ENCODE measurements around the gene FAXC. TPM values are rescaled to one million over a fixed set of nuclear protein-coding genes. Genes with fewer than 3 reads are reported as not detected.

FAXC gene
- total and polyA plus RNA-seq, 2 of the 13 experiments (the other 11 are each of a cell fraction or from before 2014, with no cell fraction given): 0.11 to 0.63 TPM

DNA sequence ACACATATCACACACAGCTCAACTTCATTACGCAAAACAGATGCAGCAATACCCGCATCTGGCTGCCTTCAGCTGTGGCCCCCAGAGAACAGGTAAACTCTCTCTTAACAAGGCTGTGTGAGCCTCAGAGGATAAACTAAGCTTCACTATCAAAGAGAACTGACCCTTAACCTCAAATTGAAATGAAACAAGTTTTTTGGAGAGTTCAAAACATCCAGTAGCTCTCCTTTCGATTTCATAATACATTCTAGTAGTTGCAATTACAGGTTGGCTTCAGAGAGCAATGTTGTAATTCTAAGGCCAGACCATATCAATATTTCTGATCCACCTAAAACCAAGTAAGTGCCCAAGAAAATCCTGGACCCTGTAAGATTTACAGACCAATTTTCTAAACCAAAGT is 113.5 kb downstream of the FAXC start:
- FAIRE-seq: no peak
- CTCF ChIA-PET (ENCODE audit: low intra/inter-chr PET ratio, low total read pairs): no interaction called here
- Histone ChIP-seq H3K36me3 (replicated peaks in 1 of 2; ENCODE audit: control insufficient read depth in 1 of 2, insufficient read depth in 2 of 2, low read length in 2 of 2) (no peaks in the 10 kb centered on the region), H2AFZ (ENCODE audit: low read length) (no peak overlapping the region), H3K27ac (ENCODE audit: extremely low read length, insufficient read depth, low read length) (no peak overlapping the region), H3K27me3 (ENCODE audit: control insufficient read depth in 1 of 2, insufficient read depth in 2 of 2, low read length in 2 of 2) (peaks cover 0 to 8% of the 10 kb centered on the region in 2 experiments; a peak in 2 of 5 replicates), H3K4me1 (ENCODE audit: insufficient read depth, low read length) (no peaks in the 10 kb centered on the region), H3K9ac (ENCODE audit: insufficient read depth, low read depth, low read length) (no peak overlapping the region), H3K79me2 (ENCODE audit: insufficient read depth, low read length) (no peaks in the 10 kb centered on the region), H3K4me2 (ENCODE audit: low read depth, low read length) (no peak overlapping the region), H3K4me3 (replicated peaks in 1 of 3; ENCODE audit: insufficient read depth in 1 of 3, low read depth in 2 of 3, low read length in 3 of 3) (no peak overlapping the region), H3K9me3 (ENCODE audit: low read length) (no peaks in the 10 kb centered on the region), H4K20me1 (ENCODE audit: insufficient read depth, low read length) (no peaks in the 10 kb centered on the region)
- BruUV-seq (replicated peaks): no TSS peak
- ATAC-seq: no peak
- intact Hi-C loops (cut with micrococcal nuclease; ENCODE audit: unreplicated experiment): no loop called here
- in situ Hi-C loops (cut with HindIII; ENCODE audit: extremely low pct_ligation_motif_present, low pct_unique_long_range_greater_than_20kb): no loop called here
- DNase-seq (ENCODE audit: low spot score): no peak
- 10% methylated on average over 3 of the region's 3 CpGs for WGBS (ENCODE audit: low lambda C conversion rate)
- TF ChIP-seq, protein P1, sequence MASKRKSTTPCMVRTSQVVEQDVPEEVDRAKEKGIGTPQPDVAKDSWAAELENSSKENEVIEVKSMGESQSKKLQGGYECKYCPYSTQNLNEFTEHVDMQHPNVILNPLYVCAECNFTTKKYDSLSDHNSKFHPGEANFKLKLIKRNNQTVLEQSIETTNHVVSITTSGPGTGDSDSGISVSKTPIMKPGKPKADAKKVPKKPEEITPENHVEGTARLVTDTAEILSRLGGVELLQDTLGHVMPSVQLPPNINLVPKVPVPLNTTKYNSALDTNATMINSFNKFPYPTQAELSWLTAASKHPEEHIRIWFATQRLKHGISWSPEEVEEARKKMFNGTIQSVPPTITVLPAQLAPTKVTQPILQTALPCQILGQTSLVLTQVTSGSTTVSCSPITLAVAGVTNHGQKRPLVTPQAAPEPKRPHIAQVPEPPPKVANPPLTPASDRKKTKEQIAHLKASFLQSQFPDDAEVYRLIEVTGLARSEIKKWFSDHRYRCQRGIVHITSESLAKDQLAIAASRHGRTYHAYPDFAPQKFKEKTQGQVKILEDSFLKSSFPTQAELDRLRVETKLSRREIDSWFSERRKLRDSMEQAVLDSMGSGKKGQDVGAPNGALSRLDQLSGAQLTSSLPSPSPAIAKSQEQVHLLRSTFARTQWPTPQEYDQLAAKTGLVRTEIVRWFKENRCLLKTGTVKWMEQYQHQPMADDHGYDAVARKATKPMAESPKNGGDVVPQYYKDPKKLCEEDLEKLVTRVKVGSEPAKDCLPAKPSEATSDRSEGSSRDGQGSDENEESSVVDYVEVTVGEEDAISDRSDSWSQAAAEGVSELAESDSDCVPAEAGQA (IDR thresholded peaks at IDR 0.05; ENCODE audit: low read depth): no peak
- TF ChIP-seq, protein P1 (CRISPR knock-in tag; IDR thresholded peaks at IDR 0.05; ENCODE audit: borderline replicate concordance): no peak
- TF ChIP-seq, protein P2, sequence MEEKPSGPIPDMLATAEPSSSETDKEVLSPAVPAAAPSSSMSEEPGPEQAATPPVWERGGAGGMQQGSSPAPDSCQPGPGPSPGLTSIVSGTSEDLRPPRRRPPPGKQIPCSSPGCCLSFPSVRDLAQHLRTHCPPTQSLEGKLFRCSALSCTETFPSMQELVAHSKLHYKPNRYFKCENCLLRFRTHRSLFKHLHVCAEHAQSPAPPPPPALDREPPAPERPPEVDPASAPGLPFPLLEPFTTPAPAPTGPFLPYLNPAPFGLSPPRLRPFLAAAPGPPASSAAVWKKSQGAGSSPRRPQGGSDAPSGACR (CRISPR knock-in tag; IDR thresholded peaks at IDR 0.05): no peak
- TF ChIP-seq ZBTB49 (CRISPR knock-in tag; IDR thresholded peaks at IDR 0.05; ENCODE audit: borderline replicate concordance) (no peak), CREBL2 (CRISPR knock-in tag; IDR thresholded peaks at IDR 0.05; ENCODE audit: borderline replicate concordance) (no peak), TOPORS (CRISPR knock-in tag; IDR thresholded peaks at IDR 0.05) (no peak), TAF15 (IDR thresholded peaks at IDR 0.05; ENCODE audit: low read depth, low read length, poor library complexity, severe bottlenecking) (no peak), ZNF570 (CRISPR knock-in tag; IDR thresholded peaks at IDR 0.05; ENCODE audit: borderline replicate concordance) (no peak), FOXK2 (IDR thresholded peaks at IDR 0.05) (no peak), PCBP2 (optimal IDR thresholded peaks at IDR 0.05; ENCODE audit: low read depth, low read length, poor library complexity, severe bottlenecking) (no peak), KLF15 (CRISPR knock-in tag; IDR thresholded peaks at IDR 0.05; ENCODE audit: borderline replicate concordance) (no peak), DDIT3 (CRISPR knock-in tag; IDR thresholded peaks at IDR 0.05) (no peak)
- TF ChIP-seq, protein P3, sequence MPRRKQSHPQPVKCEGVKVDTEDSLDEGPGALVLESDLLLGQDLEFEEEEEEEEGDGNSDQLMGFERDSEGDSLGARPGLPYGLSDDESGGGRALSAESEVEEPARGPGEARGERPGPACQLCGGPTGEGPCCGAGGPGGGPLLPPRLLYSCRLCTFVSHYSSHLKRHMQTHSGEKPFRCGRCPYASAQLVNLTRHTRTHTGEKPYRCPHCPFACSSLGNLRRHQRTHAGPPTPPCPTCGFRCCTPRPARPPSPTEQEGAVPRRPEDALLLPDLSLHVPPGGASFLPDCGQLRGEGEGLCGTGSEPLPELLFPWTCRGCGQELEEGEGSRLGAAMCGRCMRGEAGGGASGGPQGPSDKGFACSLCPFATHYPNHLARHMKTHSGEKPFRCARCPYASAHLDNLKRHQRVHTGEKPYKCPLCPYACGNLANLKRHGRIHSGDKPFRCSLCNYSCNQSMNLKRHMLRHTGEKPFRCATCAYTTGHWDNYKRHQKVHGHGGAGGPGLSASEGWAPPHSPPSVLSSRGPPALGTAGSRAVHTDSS (CRISPR knock-in tag; conservative IDR thresholded peaks at IDR 0.05): no peak
- POLR2A ChIA-PET: no interaction called here
